HL-60 (cell line): ENCODE data around the gene PDE4A.

Source experiments
- CTCF ChIP-seq: IDR thresholded peaks from one replicate; pipeline ENCODE4 v1.5.1; 2011; ENCODE audit warnings: low read length, control low read depth, inconsistent platforms; ENCODE audit not compliant: insufficient read depth
- POLR2AphosphoS5 ChIP-seq: IDR thresholded peaks from 2 replicates; pipeline ENCODE4 v1.6.1; 2012; ENCODE audit warnings: low read depth

DNA sequence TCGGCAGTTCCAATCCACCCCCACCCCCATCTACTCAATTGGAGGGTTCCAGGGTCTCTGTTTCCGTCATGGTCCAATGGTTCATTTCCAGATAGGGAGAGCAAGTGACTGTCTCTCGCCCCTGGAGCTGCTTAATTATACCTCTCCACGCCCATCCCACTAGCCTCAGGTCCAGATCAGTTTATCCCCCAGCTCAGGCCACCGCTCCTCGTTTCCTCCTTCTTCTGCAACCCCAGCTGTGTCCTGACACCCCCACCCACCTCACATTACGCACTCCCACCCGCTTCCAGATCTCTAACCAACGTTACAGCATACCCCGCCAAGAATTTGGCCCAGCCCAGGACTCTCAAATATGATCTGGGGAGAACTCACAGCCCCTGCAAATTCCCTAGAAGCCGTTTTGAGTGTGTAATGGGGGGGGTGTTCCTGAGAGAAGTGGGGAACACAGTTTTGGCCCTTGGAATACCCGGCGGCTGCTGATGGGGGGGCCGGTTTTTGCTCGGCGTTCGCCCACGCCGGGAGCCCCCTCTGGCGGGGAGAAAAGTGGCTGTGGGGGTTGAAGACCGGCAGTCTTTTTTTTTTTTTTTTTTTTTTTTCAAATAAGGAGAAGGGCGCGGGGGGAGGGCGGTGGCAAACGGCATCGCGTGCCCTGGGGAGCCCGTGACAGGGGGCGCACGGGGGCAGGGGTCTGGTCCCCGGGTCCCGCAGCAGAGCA, 1.7 kb upstream of the PDE4A start:
- TF ChIP-seq POLR2AphosphoS5 (no peak), CTCF (no peak)
